Spleen (tissue), 11 donors: Measurements from ENCODE around the gene DLST. TPM values are rescaled to one million over a fixed set of nuclear protein-coding genes. Genes with fewer than 3 reads are reported as not detected.

ENCODE experiments used
- DNase-seq: peaks from one replicate; pipeline ENCODE4 v3.0.0-alpha.2; 2020
- H3K27ac ChIP-seq, 8 donors: fragments of 200-600 bp; sonication (generic) in 7 of 8; 1 replicate in 4 of 8; 2 replicates in 4 of 8; pipeline versions ENCODE4 v1.5.0 to v1.8.0; 2016 to 2021; ENCODE audit warnings: inconsistent platforms in 4 of 8, mild to moderate bottlenecking in 4 of 8, moderate library complexity in 1 of 8
- H3K27me3 ChIP-seq, 7 donors: fragments of 200-600 bp; sonication (generic) in 6 of 7; replicated peaks in 1 of 7; 1 replicate in 4 of 7; 2 replicates in 3 of 7; pipeline versions ENCODE4 v1.5.0 to v1.8.0; 2016 to 2021; ENCODE audit warnings: inconsistent platforms in 3 of 7, mild to moderate bottlenecking in 1 of 7
- H3K36me3 ChIP-seq, 6 donors: fragments of 200-600 bp; sonication (generic) in 5 of 6; 1 replicate in 4 of 6; 2 replicates in 2 of 6; pipeline versions ENCODE4 v1.5.0 to v1.8.0; 2016 to 2021; ENCODE audit warnings: inconsistent platforms in 2 of 6
- H3K4me1 ChIP-seq, 6 donors: fragments of 200-600 bp; sonication (generic) in 5 of 6; 1 replicate in 3 of 6; 2 replicates in 3 of 6; pipeline versions ENCODE4 v1.5.0 to v1.8.0; 2016 to 2021; ENCODE audit warnings: inconsistent platforms in 3 of 6
- H3K4me3 ChIP-seq, 8 donors: fragments of 200-600 bp; sonication (generic) in 7 of 8; 1 replicate in 4 of 8; 2 replicates in 4 of 8; pipeline versions ENCODE4 v1.5.0 to v1.8.0; 2016 to 2021; ENCODE audit warnings: inconsistent platforms in 4 of 8, mild to moderate bottlenecking in 4 of 8, moderate library complexity in 2 of 8
- H3K9me3 ChIP-seq, 8 donors: fragments of 200-600 bp; sonication (generic) in 7 of 8; 1 replicate in 4 of 8; 2 replicates in 4 of 8; pipeline versions ENCODE4 v1.5.0 to v1.8.0; 2016 to 2021; ENCODE audit warnings: inconsistent platforms in 4 of 8
- POLR2A ChIP-seq, 3 donors: fragments of 450-650 bp; IDR thresholded peaks; one replicate each; pipeline ENCODE4 v1.5.1; 2017; ENCODE audit warnings: antibody characterized with exemption in 3 of 3, mild to moderate bottlenecking in 1 of 3
- POLR2AphosphoS5 ChIP-seq, 3 donors: sonication (generic); formaldehyde crosslinking; IDR thresholded peaks; one replicate each; pipeline ENCODE4 v1.5.1; 2017; ENCODE audit warnings: antibody characterized with exemption in 3 of 3
- WGBS, 5 donors: extraction: QIAGEN DNeasy Blood & Tissue Kit in 3 of 5; methylation state at CpG; one replicate each; pipeline versions ENCODE4 v1.1.5 to v1.1.7; 2013 to 2018; 5-methylcytosine and 5-hydroxymethylcytosine counted together
- intact Hi-C: fragments of 100-400 bp; cut with DNase I; formaldehyde crosslinking; loops from one replicate; pipeline ENCODE4 v1.15.0; 2023; ENCODE audit warnings: low total_unique reads
- polyA plus RNA-seq, 3 donors: library from polyadenylated mRNA; stranded (reverse); fragments of 200-250 nt; gene quantifications; one replicate each; pipeline ENCODE4 v1.2.1, GENCODE V29; 2013
- total RNA-seq, 7 donors: library from RNA; depleted of rRNA in 3 of 7; stranded (reverse); fragments of >200 nt in 3 of 7; fragmentation: NEBNext Ultra II Directional in 4 of 7; extraction: Animal tissue kit (Norgen Biotek cat#: 25700) in 4 of 7; gene quantifications; one replicate each; pipeline versions ENCODE4 v1.1.0 to v1.2.1, GENCODE V29; 2016 to 2021
- TF ChIP-seq, protein P1 (sequence below), 11 experiments: fragments of 200-600 bp in 7 of 11; fragments of 450-650 bp in 4 of 11; sonication (generic) in 4 of 11; IDR thresholded peaks in 8 of 11; conservative IDR thresholded peaks in 3 of 11; 1 replicate in 7 of 11; 2 replicates in 4 of 11; pipeline versions ENCODE4 v1.4.0 to v1.8.0; 2016 to 2021; ENCODE audit warnings: antibody characterized with exemption in 11 of 11, inconsistent platforms in 4 of 11, mild to moderate bottlenecking in 1 of 11
- donor health status: healthy with polysubstance abuse.
- donor health status: DM: no; HTN: no; CAD: no; lungs with moderate emphysema.
- donor health status: DM: no; HTN: no; CAD: no.
- donor health status: Bipolar disorder and iron deficiency.
- donor health status: healthy.
- donor health status: DM: no; HTN: no; CAD: no.
- donor health status: DM: yes; HTN: yes; CAD: no.

Gene DLST
- total and polyA plus RNA-seq, 10 donors = 33.1 to 80.0 (median 74.7) TPM

DNA sequence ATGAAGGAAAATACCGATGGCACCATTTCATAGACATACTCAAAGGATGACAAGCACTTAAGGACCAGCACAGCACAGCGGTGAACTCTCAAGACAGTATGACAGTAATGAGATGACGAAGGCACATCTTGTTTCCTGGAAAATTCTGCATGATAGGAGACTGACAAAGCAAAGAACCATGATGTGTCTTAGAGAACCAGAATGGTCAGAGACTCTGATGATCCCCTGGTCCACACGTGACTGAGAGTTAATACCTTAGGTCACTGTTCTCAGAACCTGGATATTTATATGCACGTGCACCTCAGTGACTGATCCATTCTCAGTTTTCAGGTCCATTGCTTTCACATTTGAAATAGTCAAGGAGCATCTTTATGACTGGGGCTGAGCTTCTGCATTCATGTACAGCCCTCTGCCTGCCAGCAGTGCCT lies 41.1 kb upstream of the DLST start:
- TF ChIP-seq POLR2AphosphoS5 (IDR thresholded peaks at IDR 0.05) = no peak
- TF ChIP-seq POLR2A (IDR thresholded peaks at IDR 0.05) = no peak
- TF ChIP-seq, protein P1, sequence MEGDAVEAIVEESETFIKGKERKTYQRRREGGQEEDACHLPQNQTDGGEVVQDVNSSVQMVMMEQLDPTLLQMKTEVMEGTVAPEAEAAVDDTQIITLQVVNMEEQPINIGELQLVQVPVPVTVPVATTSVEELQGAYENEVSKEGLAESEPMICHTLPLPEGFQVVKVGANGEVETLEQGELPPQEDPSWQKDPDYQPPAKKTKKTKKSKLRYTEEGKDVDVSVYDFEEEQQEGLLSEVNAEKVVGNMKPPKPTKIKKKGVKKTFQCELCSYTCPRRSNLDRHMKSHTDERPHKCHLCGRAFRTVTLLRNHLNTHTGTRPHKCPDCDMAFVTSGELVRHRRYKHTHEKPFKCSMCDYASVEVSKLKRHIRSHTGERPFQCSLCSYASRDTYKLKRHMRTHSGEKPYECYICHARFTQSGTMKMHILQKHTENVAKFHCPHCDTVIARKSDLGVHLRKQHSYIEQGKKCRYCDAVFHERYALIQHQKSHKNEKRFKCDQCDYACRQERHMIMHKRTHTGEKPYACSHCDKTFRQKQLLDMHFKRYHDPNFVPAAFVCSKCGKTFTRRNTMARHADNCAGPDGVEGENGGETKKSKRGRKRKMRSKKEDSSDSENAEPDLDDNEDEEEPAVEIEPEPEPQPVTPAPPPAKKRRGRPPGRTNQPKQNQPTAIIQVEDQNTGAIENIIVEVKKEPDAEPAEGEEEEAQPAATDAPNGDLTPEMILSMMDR (IDR thresholded peaks at IDR 0.05 in 8 of 11, conservative IDR thresholded peaks at IDR 0.05 in 3 of 11) = no peak
- intact Hi-C loops = no loop called here
- no peak for DNase-seq
- Histone ChIP-seq H3K4me1 (peaks cover 36 to 71% (median 48%) of the 10 kb centered on the region in 6 donors), H3K4me3 (no peak overlapping the region), H3K9me3 (no peaks in the 10 kb centered on the region), H3K36me3 (peaks cover 0 to 10% (median 1%) of the 10 kb centered on the region in 6 donors), H3K27ac (peak overlapping the region; percentile 39 to 86 (median 74)), H3K27me3 (no peaks in the 10 kb centered on the region)
- WGBS, 5 donors = 64 to 89% (median 80%) methylated on average over 5 of the region's 5 CpGs

DNA sequence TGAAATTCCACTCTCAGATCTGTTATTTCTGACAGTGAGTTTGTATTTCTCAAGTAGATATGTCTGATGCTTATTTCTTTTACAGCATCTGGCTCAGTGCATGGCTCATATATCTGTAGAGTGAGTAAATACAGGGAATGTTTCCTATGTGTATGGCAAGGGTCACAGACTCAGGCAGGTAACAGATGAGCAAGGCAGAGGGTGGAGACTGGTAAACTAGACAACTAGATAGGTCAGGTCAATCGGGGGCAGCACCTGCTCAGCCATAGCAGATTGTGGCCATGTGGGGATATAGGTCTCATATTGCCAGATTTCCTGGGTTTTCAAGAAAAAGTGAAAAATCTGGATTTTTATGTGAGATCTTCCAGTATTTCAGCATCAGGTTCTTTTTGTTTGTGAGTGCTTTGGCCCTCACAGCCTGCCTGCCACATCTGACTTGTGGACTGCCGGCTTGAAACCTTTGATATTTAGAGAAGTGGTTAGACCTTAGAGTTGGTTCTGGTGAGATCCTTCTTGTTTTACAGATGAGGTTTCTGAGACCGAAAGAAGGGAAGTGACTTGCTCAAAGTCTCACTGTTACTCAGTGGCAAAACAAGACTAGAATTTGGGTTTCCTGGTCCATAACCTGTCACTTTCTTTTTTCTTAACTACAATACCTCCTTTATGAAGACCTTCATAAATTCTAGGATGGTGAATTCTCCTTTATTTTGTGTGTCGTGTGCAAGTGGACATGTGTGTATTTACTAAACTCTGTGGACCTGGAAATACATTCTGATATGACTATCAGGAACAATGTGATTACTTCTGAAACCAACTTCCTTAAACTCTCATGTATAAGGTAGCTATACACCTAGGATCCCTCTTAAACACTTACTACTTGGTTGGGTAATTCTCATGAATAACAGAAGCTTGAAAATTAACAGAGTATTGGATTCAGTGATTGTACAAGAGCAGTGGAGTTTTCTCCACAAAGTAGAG lies 40.2 kb upstream of the DLST start:
- 45 to 64% (median 56%) methylated on average over 4 of the region's 4 CpGs for WGBS, 5 donors
- Histone ChIP-seq H3K27ac (peak overlapping the region; percentile 39 to 86 (median 74)), H3K27me3 (no peaks in the 10 kb centered on the region), H3K4me1 (peaks cover 27 to 62% (median 40%) of the 10 kb centered on the region in 6 donors), H3K36me3 (peaks cover 0 to 3% (median 0%) of the 10 kb centered on the region in 6 donors), H3K4me3 (no peak overlapping the region), H3K9me3 (no peaks in the 10 kb centered on the region)
- peak in 1 of 3 donors; percentile 60 for TF ChIP-seq POLR2AphosphoS5 (IDR thresholded peaks at IDR 0.05)
- TF ChIP-seq, protein P1 (IDR thresholded peaks at IDR 0.05 in 8 of 11, conservative IDR thresholded peaks at IDR 0.05 in 3 of 11) = no peak
- intact Hi-C loops = no loop called here
- DNase-seq = no peak

DNA sequence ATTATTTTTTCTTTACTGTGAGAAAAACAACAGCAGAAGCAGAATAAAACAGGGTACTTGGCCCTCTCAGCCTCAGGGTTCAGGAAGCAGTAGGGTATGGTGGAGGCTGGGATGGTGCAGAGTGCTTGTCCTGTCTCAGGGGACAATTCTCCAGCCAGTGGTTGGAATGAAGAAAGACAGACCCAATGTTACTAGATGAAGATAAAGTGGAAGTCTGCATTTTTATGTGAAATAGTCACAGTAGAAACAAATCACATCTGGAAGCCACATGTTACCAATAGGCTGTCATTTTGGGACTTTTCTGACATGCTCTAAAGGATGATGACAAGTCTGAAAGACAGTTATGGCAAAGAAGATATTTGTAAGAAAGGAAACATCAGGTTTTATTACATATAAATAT lies 38.1 kb upstream of the DLST start:
- H3K27me3 ChIP-seq = no peaks in the 10 kb centered on the region
- intact Hi-C loops = no loop called here
- H3K4me1 ChIP-seq = peaks cover 12 to 41% (median 20%) of the 10 kb centered on the region in 6 donors

More for the DNA sequence above, 38.1 kb upstream of the DLST start:
- TF ChIP-seq, protein P1 (IDR thresholded peaks at IDR 0.05 in 8 of 11, conservative IDR thresholded peaks at IDR 0.05 in 3 of 11) = no peak
- TF ChIP-seq POLR2AphosphoS5 (IDR thresholded peaks at IDR 0.05) = no peak
- no peak for TF ChIP-seq POLR2A (IDR thresholded peaks at IDR 0.05)
- H3K27ac ChIP-seq = no peak overlapping the region
- H3K4me3 ChIP-seq = no peak overlapping the region
- H3K9me3 ChIP-seq = no peaks in the 10 kb centered on the region
- DNase-seq = no peak
- peaks cover 0 to 3% (median 0%) of the 10 kb centered on the region in 6 donors for H3K36me3 ChIP-seq
